B cell (primary cell): ENCODE results near the gene DBET. TPM values are rescaled to one million over a fixed set of nuclear protein-coding genes. Genes with fewer than 3 reads are reported as not detected.
"Not testable (repeated sequence)": the region's sequence is repeated elsewhere in the genome, so short reads cannot be mapped to it uniquely, and the experiment has no call there.

Source experiments
- ATAC-seq: fragments of 200-7000 bp; cut with Tn5 transposase; one replicate; pipeline ENCODE4 v1.10.0; 2021; ENCODE audit warnings: low read depth, mild to moderate bottlenecking, moderate number of reproducible peaks, moderate library complexity
- CTCF ChIA-PET: fragments of 350-600 bp; sonication (Branson Sonifier 250); formaldehyde crosslinking; loops from one replicate; lab custom pipeline; 2021; ENCODE audit warnings: antibody characterized with exemption, inconsistent platforms; lab: Charles Lee
- POLR2A ChIA-PET: fragments of 350-600 bp; sonication (Branson Sonifier 250); formaldehyde crosslinking; loops from one replicate; lab custom pipeline; 2021; ENCODE audit warnings: antibody characterized with exemption; lab: Charles Lee
- DNase-seq: peaks from one replicate; pipeline ENCODE4 v3.0.0; 2013
- H2AFZ ChIP-seq: 2 replicates; pipeline ENCODE4 v1.6.1; 2012; ENCODE audit warnings: mild to moderate bottlenecking, low read depth, low read length; ENCODE audit not compliant: insufficient read depth, poor library complexity, severe bottlenecking
- H3K27ac ChIP-seq, 2 donors: 1 replicate in 1 of 2; 2 replicates in 1 of 2; pipeline ENCODE4 v1.5.1; 2012 to 2013; ENCODE audit warnings: low read length in 2 of 2, mild to moderate bottlenecking in 2 of 2, moderate library complexity in 1 of 2
- H3K27me3 ChIP-seq, 4 experiments: fragments of 200-600 bp in 1 of 4; sonication (generic) in 1 of 4; replicated peaks in 1 of 4; 1 replicate in 2 of 4; 2 replicates in 2 of 4; pipeline versions ENCODE4 v1.6.1 to v1.7.0; 2013 to 2016; ENCODE audit warnings: low read length in 3 of 4, mild to moderate bottlenecking in 2 of 4, mixed read lengths in 1 of 4, moderate library complexity in 1 of 4; ENCODE audit not compliant: insufficient read depth in 4 of 4, control insufficient read depth in 3 of 4; ENCODE audit errors: control extremely low read depth in 1 of 4
- H3K36me3 ChIP-seq, 2 experiments: replicated peaks in 1 of 2; 1 replicate in 1 of 2; 2 replicates in 1 of 2; pipeline versions ENCODE4 v1.6.1 to v1.7.1; 2013; ENCODE audit warnings: low read length in 1 of 2; ENCODE audit not compliant: insufficient read depth in 2 of 2, control insufficient read depth in 1 of 2; ENCODE audit errors: control extremely low read depth in 1 of 2, extremely low read depth in 1 of 2
- H3K4me1 ChIP-seq, 2 donors: fragments of 200-600 bp in 1 of 2; sonication (generic) in 1 of 2; 1 replicate in 1 of 2; 2 replicates in 1 of 2; pipeline versions ENCODE4 v1.5.1 to v1.6.1; 2013 to 2017; ENCODE audit warnings: low read length in 2 of 2; ENCODE audit not compliant: control insufficient read depth in 2 of 2, insufficient read depth in 2 of 2
- H3K4me2 ChIP-seq: replicated peaks from 2 replicates; pipeline ENCODE3; 2012; ENCODE audit warnings: mild to moderate bottlenecking, low read depth, low read length; ENCODE audit not compliant: poor library complexity, severe bottlenecking
- H3K4me3 ChIP-seq, 5 experiments: fragments of 200-600 bp in 1 of 5; sonication (generic) in 1 of 5; 1 replicate in 3 of 5; 2 replicates in 2 of 5; pipeline versions ENCODE4 v1.5.1 to v1.7.0; 2011 to 2016; ENCODE audit warnings: low read length in 4 of 5, mild to moderate bottlenecking in 4 of 5, low read depth in 2 of 5, control low read depth in 1 of 5, moderate library complexity in 1 of 5; ENCODE audit not compliant: insufficient read depth in 1 of 5; ENCODE audit errors: control extremely low read depth in 1 of 5, extremely low read depth in 1 of 5
- H3K79me2 ChIP-seq: fragments of 200-600 bp; sonication (generic); one replicate; pipeline ENCODE4 v1.6.0; 2016; ENCODE audit warnings: low read length; ENCODE audit not compliant: control insufficient read depth, insufficient read depth
- H3K9ac ChIP-seq: fragments of 200-600 bp; sonication (generic); 2 replicates; pipeline ENCODE4 v1.6.1; 2017; ENCODE audit warnings: mild to moderate bottlenecking, low read length, moderate library complexity
- H3K9me3 ChIP-seq, 3 donors: one replicate each; pipeline versions ENCODE4 v1.6.1 to v1.7.1; 2013; ENCODE audit warnings: low read length in 2 of 3; ENCODE audit not compliant: control insufficient read depth in 2 of 3, insufficient read depth in 1 of 3; ENCODE audit errors: control extremely low read depth in 1 of 3
- H4K20me1 ChIP-seq: 2 replicates; pipeline ENCODE4 v1.6.0; 2012; ENCODE audit warnings: mild to moderate bottlenecking, low read length; ENCODE audit not compliant: insufficient read depth, control insufficient read depth, poor library complexity, severe bottlenecking
- H3K27ac Mint-ChIP-seq: one replicate; pipeline ENCODE4 v1.8.0; 2021; ENCODE audit warnings: mixed read lengths
- H3K27me3 Mint-ChIP-seq: one replicate; pipeline ENCODE4 v1.8.0; 2021; ENCODE audit warnings: mixed read lengths
- H3K4me1 Mint-ChIP-seq: one replicate; pipeline ENCODE4 v1.8.0; 2021; ENCODE audit warnings: mixed read lengths
- H3K4me3 Mint-ChIP-seq: one replicate; pipeline ENCODE4 v1.8.0; 2021; ENCODE audit warnings: mixed read lengths
- H3K9me3 Mint-ChIP-seq: one replicate; pipeline ENCODE4 v1.8.0; 2022; ENCODE audit warnings: mixed read lengths; ENCODE audit not compliant: insufficient read depth
- WGBS: methylation state at CpG from one replicate; pipeline ENCODE4 v1.1.5; 2013; ENCODE audit warnings: missing lambda C conversion rate; ENCODE audit not compliant: insufficient coverage; 5-methylcytosine and 5-hydroxymethylcytosine counted together
- intact Hi-C: fragments of 100-400 bp; cut with micrococcal nuclease; formaldehyde crosslinking; loops from one replicate; pipeline ENCODE4 v1.10.0; 2022
- polyA plus RNA-seq: library from polyadenylated mRNA; depleted of rRNA; stranded (reverse); fragments of >200 nt; gene quantifications from 2 replicates; pipeline ENCODE4 v1.2.3, GENCODE V29; 2012
- total RNA-seq, 2 donors: library from RNA; stranded (reverse); fragments of 120-200 nt in 1 of 2; gene quantifications; 1 replicate in 1 of 2; 2 replicates in 1 of 2; pipeline versions ENCODE4 v1.2.3 to v1.2.4, GENCODE V29; 2013 to 2022

Gene DBET
- total and polyA plus RNA-seq, 2 donors (not counting 1 experiment from before 2014, with no cell fraction given): not detected

GRCh38 chr4:190049378-190050239 is 14.7 kb upstream of the DBET start:
- not testable (repeated sequence) for H3K4me3 Mint-ChIP-seq, ATAC-seq

GRCh38 chr4:190058997-190059396 is 5.3 kb upstream of the DBET start:
- POLR2A ChIA-PET, ATAC-seq, H3K9ac ChIP-seq, H3K9me3 ChIP-seq, H4K20me1 ChIP-seq, DNase-seq, H3K36me3 ChIP-seq, intact Hi-C loops, H3K27ac ChIP-seq, H3K27ac Mint-ChIP-seq, H3K79me2 ChIP-seq, H3K9me3 Mint-ChIP-seq, H3K4me2 ChIP-seq, H3K27me3 Mint-ChIP-seq, H3K27me3 ChIP-seq, H3K4me3 ChIP-seq, H3K4me1 Mint-ChIP-seq, H2AFZ ChIP-seq, H3K4me1 ChIP-seq, CTCF ChIA-PET, H3K4me3 Mint-ChIP-seq: not testable (repeated sequence)
- WGBS: no CpG with 5 or more reads among the region's 4 CpGs

More at GRCh38 chr4:190049378-190050239, 14.7 kb upstream of the DBET start:
- intact Hi-C loops, H3K9ac ChIP-seq, H3K9me3 Mint-ChIP-seq, CTCF ChIA-PET, H3K9me3 ChIP-seq, H3K36me3 ChIP-seq, H2AFZ ChIP-seq, POLR2A ChIA-PET, H3K27me3 ChIP-seq, H3K4me3 ChIP-seq, H3K4me1 ChIP-seq, H3K79me2 ChIP-seq, H4K20me1 ChIP-seq, H3K27ac Mint-ChIP-seq, DNase-seq, H3K4me1 Mint-ChIP-seq, H3K4me2 ChIP-seq, H3K27me3 Mint-ChIP-seq, H3K27ac ChIP-seq: not testable (repeated sequence)
- no CpG with 5 or more reads among the region's 28 CpGs for WGBS

- intact Hi-C loops, H3K9me3 Mint-ChIP-seq, H3K27me3 ChIP-seq, POLR2A ChIA-PET, H3K9ac ChIP-seq, H3K4me1 Mint-ChIP-seq, CTCF ChIA-PET, H4K20me1 ChIP-seq, DNase-seq, H3K9me3 ChIP-seq, H3K27me3 Mint-ChIP-seq, H3K4me1 ChIP-seq, H2AFZ ChIP-seq, H3K4me2 ChIP-seq, H3K79me2 ChIP-seq, H3K4me3 ChIP-seq, H3K27ac Mint-ChIP-seq, H3K27ac ChIP-seq, H3K36me3 ChIP-seq, ATAC-seq, H3K4me3 Mint-ChIP-seq: not testable (repeated sequence)
- no CpG with 5 or more reads among the region's 3 CpGs for WGBS
These were observed 503 bp downstream of the DBET start for GRCh38 chr4:190064805-190065204.

- H3K4me1 Mint-ChIP-seq, H3K79me2 ChIP-seq, H3K9ac ChIP-seq, H3K27me3 Mint-ChIP-seq, H4K20me1 ChIP-seq, POLR2A ChIA-PET, H2AFZ ChIP-seq, CTCF ChIA-PET, intact Hi-C loops, H3K27me3 ChIP-seq, H3K4me3 ChIP-seq, H3K9me3 ChIP-seq, H3K27ac Mint-ChIP-seq, H3K36me3 ChIP-seq, DNase-seq, H3K4me2 ChIP-seq, H3K27ac ChIP-seq, ATAC-seq, H3K4me3 Mint-ChIP-seq, H3K4me1 ChIP-seq, H3K9me3 Mint-ChIP-seq: not testable (repeated sequence)
- WGBS: 81% methylated on average over 30 of the region's 45 CpGs
These were observed 4.0 kb downstream of the DBET start for GRCh38 chr4:190068351-190068750.
